CD14-positive monocyte (primary cell): Measurements from ENCODE around the gene RELL1. TPM values are rescaled to one million over a fixed set of nuclear protein-coding genes. Genes with fewer than 3 reads are reported as not detected.

Experiments used
- DNase-seq, 3 donors: peaks; one replicate each; pipeline ENCODE4 v3.0.0-alpha.2; 2011 to 2022
- H2AFZ ChIP-seq: 2 replicates; pipeline ENCODE4 v1.6.0; 2012; ENCODE audit warnings: mild to moderate bottlenecking, low read depth, low read length, inconsistent platforms; ENCODE audit not compliant: insufficient read depth, poor library complexity, severe bottlenecking
- H3K27ac ChIP-seq, 2 donors: 1 replicate in 1 of 2; 2 replicates in 1 of 2; pipeline ENCODE4 v1.5.1; 2012 to 2013; ENCODE audit warnings: low read length in 2 of 2, control low read depth in 1 of 2, inconsistent platforms in 1 of 2, low read depth in 1 of 2, mild to moderate bottlenecking in 1 of 2
- H3K27me3 ChIP-seq, 2 donors: one replicate each; pipeline versions ENCODE4 v1.6.0 to v1.6.1; 2011 to 2013; ENCODE audit warnings: low read length in 2 of 2; ENCODE audit not compliant: control insufficient read depth in 2 of 2, insufficient read depth in 2 of 2
- H3K36me3 ChIP-seq, 2 donors: replicated peaks in 1 of 2; 1 replicate in 1 of 2; 2 replicates in 1 of 2; pipeline versions ENCODE4 v1.5.1 to v1.6.1; 2012 to 2013; ENCODE audit warnings: low read length in 2 of 2, control low read depth in 1 of 2, inconsistent platforms in 1 of 2, mild to moderate bottlenecking in 1 of 2; ENCODE audit not compliant: insufficient read depth in 2 of 2, control insufficient read depth in 1 of 2
- H3K4me1 ChIP-seq, 2 donors: 1 replicate in 1 of 2; 2 replicates in 1 of 2; pipeline versions ENCODE4 v1.5.1 to v1.6.1; 2012 to 2013; ENCODE audit warnings: low read length in 2 of 2, control low read depth in 1 of 2, inconsistent platforms in 1 of 2, mild to moderate bottlenecking in 1 of 2, moderate library complexity in 1 of 2; ENCODE audit not compliant: insufficient read depth in 2 of 2, control insufficient read depth in 1 of 2
- H3K4me2 ChIP-seq: replicated peaks from 2 replicates; pipeline ENCODE3; 2012; ENCODE audit warnings: low read length, moderate library complexity, mild to moderate bottlenecking; ENCODE audit not compliant: poor library complexity, severe bottlenecking; ENCODE audit errors: extremely low read depth
- H3K4me3 ChIP-seq, 3 experiments: fragments of 200-600 bp in 1 of 3; sonication (generic) in 1 of 3; replicated peaks in 1 of 3; 1 replicate in 2 of 3; 2 replicates in 1 of 3; pipeline ENCODE4 v1.5.1; 2011 to 2013; ENCODE audit warnings: low read length in 3 of 3, mild to moderate bottlenecking in 3 of 3, control low read depth in 2 of 3, low read depth in 2 of 3, inconsistent platforms in 1 of 3, moderate library complexity in 1 of 3
- H3K79me2 ChIP-seq: 2 replicates; pipeline ENCODE4 v1.6.0; 2012; ENCODE audit warnings: mild to moderate bottlenecking, control low read depth, inconsistent platforms, low read length, moderate library complexity; ENCODE audit not compliant: insufficient read depth
- H3K9ac ChIP-seq: 2 replicates; pipeline ENCODE4 v1.6.0; 2017; ENCODE audit warnings: low read length, mild to moderate bottlenecking; ENCODE audit not compliant: insufficient read depth, poor library complexity, severe bottlenecking
- H3K9me3 ChIP-seq, 2 donors: replicated peaks in 1 of 2; 1 replicate in 1 of 2; 2 replicates in 1 of 2; pipeline versions ENCODE4 v1.5.1 to v1.6.1; 2012 to 2013; ENCODE audit warnings: low read length in 2 of 2, control low read depth in 1 of 2; ENCODE audit not compliant: control insufficient read depth in 1 of 2, insufficient read depth in 1 of 2
- H4K20me1 ChIP-seq: 2 replicates; pipeline ENCODE4 v1.6.0; 2012; ENCODE audit warnings: mild to moderate bottlenecking, low read length, control low read depth, moderate library complexity; ENCODE audit not compliant: insufficient read depth
- H3K27ac Mint-ChIP-seq, 7 donors: one replicate each; pipeline ENCODE4 v1.8.0; 2020; ENCODE audit warnings: mild to moderate bottlenecking in 7 of 7, mixed read lengths in 7 of 7, moderate library complexity in 6 of 7, inconsistent platforms in 2 of 7
- H3K27me3 Mint-ChIP-seq, 3 donors: one replicate each; pipeline ENCODE4 v1.8.0; 2021 to 2022; ENCODE audit warnings: low read depth in 3 of 3, mild to moderate bottlenecking in 3 of 3, mixed read lengths in 3 of 3, moderate library complexity in 3 of 3, inconsistent platforms in 1 of 3
- H3K36me3 Mint-ChIP-seq, 2 donors: one replicate each; pipeline ENCODE4 v1.8.0; 2020; ENCODE audit warnings: mixed read lengths in 2 of 2, inconsistent platforms in 1 of 2, mild to moderate bottlenecking in 1 of 2
- H3K4me1 Mint-ChIP-seq: one replicate; pipeline ENCODE4 v1.8.0; 2020; ENCODE audit warnings: mild to moderate bottlenecking, mixed read lengths
- H3K4me3 Mint-ChIP-seq, 2 donors: one replicate each; pipeline ENCODE4 v1.8.0; 2020; ENCODE audit warnings: mild to moderate bottlenecking in 2 of 2, mixed read lengths in 2 of 2, moderate library complexity in 1 of 2
- H3K9me3 Mint-ChIP-seq, 7 donors: one replicate each; pipeline ENCODE4 v1.8.0; 2020 to 2022; ENCODE audit warnings: mixed read lengths in 7 of 7, mild to moderate bottlenecking in 6 of 7, moderate library complexity in 6 of 7, inconsistent platforms in 2 of 7
- WGBS: methylation state at CpG from one replicate; pipeline ENCODE4 v1.1.5; 2013; ENCODE audit warnings: missing lambda C conversion rate; ENCODE audit not compliant: insufficient coverage; 5-methylcytosine and 5-hydroxymethylcytosine counted together
- intact Hi-C, 2 donors: fragments of 100-400 bp; cut with micrococcal nuclease; formaldehyde crosslinking; loops; one replicate each; pipeline versions ENCODE4 v1.15.0 to v1.15.1; 2023
- polyA plus RNA-seq, 3 donors: library from polyadenylated mRNA; depleted of rRNA in 1 of 3; unstranded in 2 of 3; stranded (reverse) in 1 of 3; fragments of 300-500 nt in 2 of 3; fragments of >200 nt in 1 of 3; fragmentation: Illumina TruSeq in 2 of 3; gene quantifications; 1 replicate in 2 of 3; 2 replicates in 1 of 3; pipeline ENCODE4 v1.2.3, GENCODE V29; 2012 to 2021
- TF ChIP-seq, protein P1 (sequence below): fragments of 200-600 bp; IDR thresholded peaks from one replicate; pipeline ENCODE4 v1.8.0; 2022; ENCODE audit warnings: antibody characterized with exemption, mild to moderate bottlenecking

Gene RELL1
- polyA plus RNA-seq, 3 donors = 13.3 to 30.2 (median 16.2) TPM

DNA sequence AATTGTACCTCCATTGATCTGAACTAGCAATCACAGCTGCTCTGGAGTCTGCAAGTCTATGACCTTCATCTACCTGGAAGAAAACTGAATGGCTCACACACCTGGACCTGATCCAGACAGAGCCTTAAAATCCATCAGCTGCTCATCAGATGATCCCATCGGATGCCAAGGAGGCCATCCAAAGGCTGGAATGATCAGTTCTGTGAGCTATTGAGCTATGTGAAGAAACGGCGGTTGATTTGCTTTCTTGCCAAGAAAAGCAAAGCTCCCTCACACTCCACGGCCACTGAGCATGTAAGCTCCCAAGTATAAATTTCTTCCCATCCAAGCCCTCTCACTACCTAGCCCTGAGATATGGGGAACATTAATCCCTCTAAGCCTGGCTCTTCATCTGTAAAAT lies 63.1 kb downstream of the RELL1 start:
- H2AFZ ChIP-seq = no peak overlapping the region
- Mint-ChIP-seq H3K4me1 (peaks cover 12% of the 10 kb centered on the region), H3K36me3 (peaks cover 47 to 78% of the 10 kb centered on the region in 2 donors), H3K9me3 (no peaks in the 10 kb centered on the region), H3K4me3 (no peak overlapping the region), H3K27ac (peak overlapping the region in 1 of 7 donors; percentile 4), H3K27me3 (peaks cover 0 to 1% (median 0%) of the 10 kb centered on the region in 3 donors)
- H3K36me3 ChIP-seq = peaks cover 46 to 73% of the 10 kb centered on the region in 2 donors
- WGBS = 100% methylated on average over 1 of the region's 4 CpGs
- intact Hi-C loops = no loop called here
- peaks cover 16% of the 10 kb centered on the region for H4K20me1 ChIP-seq
- peaks cover 10 to 12% of the 10 kb centered on the region in 2 donors for H3K4me1 ChIP-seq
- no peak overlapping the region for H3K9ac ChIP-seq
- DNase-seq = no peak
- no peaks in the 10 kb centered on the region for H3K79me2 ChIP-seq
- TF ChIP-seq, protein P1, sequence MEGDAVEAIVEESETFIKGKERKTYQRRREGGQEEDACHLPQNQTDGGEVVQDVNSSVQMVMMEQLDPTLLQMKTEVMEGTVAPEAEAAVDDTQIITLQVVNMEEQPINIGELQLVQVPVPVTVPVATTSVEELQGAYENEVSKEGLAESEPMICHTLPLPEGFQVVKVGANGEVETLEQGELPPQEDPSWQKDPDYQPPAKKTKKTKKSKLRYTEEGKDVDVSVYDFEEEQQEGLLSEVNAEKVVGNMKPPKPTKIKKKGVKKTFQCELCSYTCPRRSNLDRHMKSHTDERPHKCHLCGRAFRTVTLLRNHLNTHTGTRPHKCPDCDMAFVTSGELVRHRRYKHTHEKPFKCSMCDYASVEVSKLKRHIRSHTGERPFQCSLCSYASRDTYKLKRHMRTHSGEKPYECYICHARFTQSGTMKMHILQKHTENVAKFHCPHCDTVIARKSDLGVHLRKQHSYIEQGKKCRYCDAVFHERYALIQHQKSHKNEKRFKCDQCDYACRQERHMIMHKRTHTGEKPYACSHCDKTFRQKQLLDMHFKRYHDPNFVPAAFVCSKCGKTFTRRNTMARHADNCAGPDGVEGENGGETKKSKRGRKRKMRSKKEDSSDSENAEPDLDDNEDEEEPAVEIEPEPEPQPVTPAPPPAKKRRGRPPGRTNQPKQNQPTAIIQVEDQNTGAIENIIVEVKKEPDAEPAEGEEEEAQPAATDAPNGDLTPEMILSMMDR = no peak
- no peak overlapping the region for H3K27ac ChIP-seq
- no peak overlapping the region for H3K4me2 ChIP-seq
- no peaks in the 10 kb centered on the region for H3K27me3 ChIP-seq
- H3K4me3 ChIP-seq = no peak overlapping the region
- H3K9me3 ChIP-seq = no peaks in the 10 kb centered on the region

DNA sequence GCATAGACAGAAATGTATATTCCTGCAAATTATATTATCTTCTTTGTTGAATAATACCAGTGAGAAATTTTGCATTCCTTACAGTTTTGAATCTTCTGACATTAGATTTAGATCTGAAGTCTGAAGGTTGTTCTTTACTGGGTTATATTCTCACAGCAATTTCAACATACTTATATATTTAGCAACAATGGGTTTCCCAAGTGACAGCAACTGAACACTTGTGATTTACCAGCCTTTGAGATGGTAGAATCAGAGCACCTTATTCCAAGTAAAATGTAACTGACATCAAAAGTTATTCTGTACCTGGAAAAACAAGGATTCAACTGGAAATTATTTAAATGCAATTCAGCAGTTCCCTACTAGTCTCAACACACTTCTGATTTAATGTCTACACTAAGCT lies 66.0 kb downstream of the RELL1 start:
- intact Hi-C loops = no loop called here
- H3K36me3 ChIP-seq = peaks cover 36 to 65% of the 10 kb centered on the region in 2 donors
- H3K4me1 ChIP-seq = peaks cover 15 to 16% of the 10 kb centered on the region in 2 donors
- H2AFZ ChIP-seq = no peak overlapping the region
- H3K9ac ChIP-seq = no peak overlapping the region
- peak overlapping the region in 1 of 2 donors; percentile 55 for H3K27ac ChIP-seq
- peak in 2 of 3 donors; percentile 34 to 70 for DNase-seq
- peaks cover 24% of the 10 kb centered on the region for H4K20me1 ChIP-seq
- Mint-ChIP-seq H3K27ac (no peak overlapping the region), H3K36me3 (peaks cover 37 to 80% of the 10 kb centered on the region in 2 donors), H3K9me3 (no peaks in the 10 kb centered on the region), H3K4me3 (no peak overlapping the region), H3K4me1 (peaks cover 18% of the 10 kb centered on the region), H3K27me3 (peaks cover 0 to 1% (median 0%) of the 10 kb centered on the region in 3 donors)
- H3K27me3 ChIP-seq = no peaks in the 10 kb centered on the region
- H3K9me3 ChIP-seq = no peaks in the 10 kb centered on the region
- H3K4me2 ChIP-seq = no peak overlapping the region
- TF ChIP-seq, protein P1 = no peak
- H3K4me3 ChIP-seq = no peak overlapping the region
- H3K79me2 ChIP-seq = no peaks in the 10 kb centered on the region
